Activated CD8-positive, alpha-beta memory T cell treated with anti-CD3 and anti-CD28 coated beads, Interleukin-2, amount 50 U/mL, for 48 hours (primary cell): ENCODE results near the gene CDCA4.
"Not testable (repeated sequence)": the region's sequence is repeated elsewhere in the genome, so short reads cannot be mapped to it uniquely, and the experiment has no call there.

Experiments used
- DNase-seq: peaks from one replicate; pipeline ENCODE4 v3.0.0-alpha.2; 2020

The CDCA4 gene

DNA sequence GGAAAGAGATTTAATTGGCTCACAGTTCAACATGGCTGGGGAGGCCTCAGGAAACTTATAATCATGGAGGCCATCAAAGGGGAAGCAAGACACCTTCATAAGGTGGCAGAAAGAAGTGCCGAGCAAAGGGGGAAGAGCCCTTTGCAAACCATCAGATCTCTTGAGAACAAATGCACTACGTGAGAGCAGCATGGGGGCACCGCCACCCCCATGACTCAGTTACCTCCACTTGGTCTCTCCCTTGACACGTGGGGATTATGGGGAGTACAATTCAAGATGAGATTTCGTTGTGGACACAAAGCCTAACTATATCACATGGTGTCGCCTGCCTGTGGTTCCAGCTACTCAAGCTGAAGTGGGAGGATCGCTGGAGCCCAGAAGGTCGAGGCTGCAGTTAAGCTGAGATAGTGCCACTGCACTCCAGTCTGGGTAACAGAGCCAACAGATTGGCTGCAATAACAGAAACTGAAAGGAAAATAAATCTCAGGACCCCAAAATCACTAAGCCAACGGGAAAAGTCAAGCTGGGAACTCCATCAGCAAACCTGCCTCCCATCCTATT is 10.0 kb upstream of the CDCA4 start:
- no peak for DNase-seq

DNA sequence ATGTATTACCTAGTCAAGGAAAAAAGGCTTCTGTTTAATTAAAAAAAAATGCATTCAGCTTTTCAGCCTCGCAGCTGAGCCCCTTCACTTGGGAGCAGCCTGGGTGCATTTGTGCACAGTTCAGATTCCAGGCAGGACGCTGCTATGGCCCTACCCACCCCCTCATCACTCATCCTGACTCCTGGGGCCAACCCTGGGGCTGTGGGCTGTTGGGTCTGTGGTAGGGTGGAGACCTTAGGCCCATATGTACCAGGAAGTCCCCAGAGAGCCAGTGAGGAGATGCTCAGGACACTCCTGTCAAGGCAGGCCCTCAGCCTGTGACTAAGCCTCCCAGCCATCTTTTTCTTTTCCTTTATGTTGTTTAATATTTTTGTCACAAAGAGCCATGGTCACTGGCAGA is 9.3 kb upstream of the CDCA4 start:
- no peak for DNase-seq

DNA sequence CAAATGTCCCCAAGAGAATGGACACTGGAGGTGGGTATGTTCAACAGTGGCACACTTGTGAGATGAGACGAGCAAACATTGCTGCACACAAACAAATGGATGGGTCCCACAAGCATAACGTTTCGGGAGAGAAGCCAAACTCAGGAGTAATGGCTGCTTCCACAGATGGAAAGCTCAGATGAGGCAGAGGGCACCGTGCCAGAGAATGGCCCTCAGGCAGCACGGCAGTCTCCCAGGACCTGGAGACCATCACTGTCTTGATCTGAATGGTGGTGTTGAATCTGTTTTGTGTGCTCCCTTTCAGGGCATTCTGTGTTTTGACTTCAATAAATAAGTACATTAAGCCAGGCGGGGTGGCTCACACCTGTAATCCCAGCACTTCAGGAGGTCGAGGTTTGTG is 8.5 kb upstream of the CDCA4 start:
- no peak for DNase-seq

DNA sequence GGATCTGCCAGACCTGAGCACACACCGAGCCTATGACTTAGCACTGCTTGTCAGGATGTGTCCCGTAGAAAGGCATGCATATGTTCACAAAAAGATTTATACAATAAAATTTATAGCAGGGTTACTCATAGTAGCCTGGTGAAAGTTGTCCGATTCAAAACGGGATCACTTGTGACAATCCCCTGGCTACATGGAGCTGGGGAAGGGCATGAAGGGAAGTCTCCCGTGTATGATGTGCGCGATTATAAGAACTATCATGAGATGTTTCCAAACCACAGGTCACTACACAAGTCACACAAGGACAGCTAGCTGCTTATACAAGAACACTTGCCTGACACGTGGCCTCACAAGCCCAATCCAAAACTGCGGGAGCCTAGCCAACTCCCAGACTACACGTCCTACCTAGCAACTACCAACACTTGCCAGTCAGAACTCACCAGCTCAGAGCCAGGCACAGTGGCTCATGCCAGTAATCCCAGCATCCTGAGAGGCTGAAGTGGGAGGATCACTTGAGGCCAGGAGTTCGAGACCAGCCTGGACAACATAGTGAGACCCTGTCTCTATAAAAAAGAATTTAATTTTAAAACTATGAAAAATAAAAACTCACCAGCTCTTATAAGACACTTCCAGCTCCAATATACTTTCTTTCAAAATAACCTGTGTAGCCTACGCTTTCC is 7.5 kb upstream of the CDCA4 start:
- no peak for DNase-seq

DNA sequence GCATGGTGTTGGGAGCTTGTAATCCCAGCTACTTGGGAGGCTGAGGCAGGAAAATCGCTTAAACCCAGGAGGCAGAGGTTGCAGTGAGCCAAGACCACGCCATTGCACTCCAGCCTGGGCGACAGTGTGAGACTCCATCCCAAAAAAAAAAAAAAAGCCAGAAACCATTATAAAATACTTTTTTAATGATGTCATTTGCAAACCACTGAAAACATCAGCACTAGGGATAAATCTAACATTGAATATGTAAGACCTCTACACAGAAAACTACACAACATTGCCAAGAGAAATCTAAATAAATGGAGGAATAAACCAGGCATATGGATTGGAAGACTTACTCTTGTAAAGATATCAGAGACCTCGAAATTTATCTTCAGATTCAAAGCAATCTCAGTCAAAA is 6.8 kb upstream of the CDCA4 start:
- DNase-seq: not testable (repeated sequence)

DNA sequence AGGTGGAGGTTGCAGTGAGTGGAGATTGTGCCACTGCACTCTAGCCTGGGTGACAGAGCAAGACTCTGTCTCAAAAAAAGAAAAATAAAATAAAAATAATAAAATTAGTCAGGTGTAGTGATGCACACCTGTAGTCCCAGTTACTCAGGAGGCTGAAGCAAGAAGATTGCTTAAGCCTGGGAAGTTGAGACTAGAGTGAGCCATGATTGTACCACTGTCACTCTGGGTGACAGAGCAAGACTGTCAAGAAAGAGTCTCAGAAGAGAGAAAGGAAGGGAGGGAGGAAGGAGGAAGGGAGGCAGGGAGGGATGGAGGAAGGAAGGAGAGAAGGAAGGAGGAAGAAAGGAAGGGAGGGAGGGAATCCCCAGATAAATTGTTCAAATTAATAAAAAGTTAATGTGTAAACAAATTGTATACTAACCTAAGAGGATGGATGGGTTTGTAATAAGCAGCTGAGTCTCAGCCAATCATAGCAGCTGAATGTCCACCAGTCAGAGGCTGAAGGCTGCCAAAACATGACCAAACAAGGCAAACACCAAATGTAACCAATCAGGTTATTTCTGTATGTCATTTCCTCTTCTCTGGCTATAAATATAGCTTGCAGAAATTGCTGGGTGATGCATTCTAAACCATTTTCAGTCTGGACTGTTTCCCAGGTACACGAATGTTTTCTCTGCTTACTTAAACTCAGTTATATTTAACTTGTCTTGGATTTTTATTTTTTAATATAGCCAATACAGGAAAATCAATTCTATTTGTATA is 6.1 kb upstream of the CDCA4 start:
- no peak for DNase-seq

DNA sequence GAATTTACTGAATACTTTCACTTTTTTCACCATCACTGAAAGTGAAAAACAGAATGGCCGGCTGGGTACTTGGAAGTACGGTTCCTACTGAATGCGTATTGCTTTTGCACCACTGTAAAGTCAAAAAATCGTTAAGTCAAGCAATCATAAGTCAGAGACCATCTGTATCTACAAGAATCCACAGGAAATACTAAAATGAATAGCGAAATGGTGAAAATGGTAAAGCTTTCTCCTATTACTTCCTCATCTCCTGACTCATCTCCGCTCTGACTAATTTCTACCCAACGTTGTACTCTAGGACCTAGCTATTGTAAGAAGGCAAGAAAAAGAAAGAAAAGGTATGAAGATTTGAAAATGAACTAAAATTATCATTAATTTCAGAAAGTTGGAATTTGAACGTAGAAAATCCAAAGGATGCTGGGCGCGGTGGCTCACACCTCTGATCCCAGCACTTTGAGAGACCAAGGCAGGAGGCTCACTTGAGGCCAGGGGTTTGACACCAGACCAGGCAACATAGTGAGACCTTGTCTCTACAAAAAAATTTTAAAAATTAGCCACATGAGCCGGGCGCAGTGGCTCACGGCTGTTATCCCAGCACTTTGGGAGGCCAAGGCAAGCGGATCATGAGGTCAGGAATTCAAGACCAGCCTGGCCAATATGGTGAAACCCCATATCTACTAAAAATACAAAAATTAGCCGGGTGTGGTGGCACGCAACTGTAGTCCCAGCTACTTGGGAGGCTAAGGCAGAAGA is 5.3 kb upstream of the CDCA4 start:
- DNase-seq: no peak

DNA sequence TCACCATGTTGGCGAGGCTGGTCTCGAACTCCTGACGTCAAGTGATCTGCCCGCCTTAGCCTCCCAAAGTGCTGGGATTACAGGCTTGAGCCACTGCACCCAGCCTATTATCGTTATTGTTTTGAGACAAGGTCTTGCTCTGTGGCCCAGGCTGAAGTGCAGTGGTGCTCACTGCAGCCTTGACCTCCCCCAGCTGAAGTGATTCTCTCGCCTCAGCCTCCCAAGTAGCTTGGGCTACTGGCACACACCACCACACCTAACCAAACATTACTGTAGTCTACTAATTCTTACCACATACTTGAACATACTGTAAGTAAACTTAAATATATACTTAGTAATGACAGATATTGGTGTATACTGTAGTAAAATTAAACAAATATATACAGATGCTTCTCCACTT is 4.5 kb upstream of the CDCA4 start:
- no peak for DNase-seq

DNA sequence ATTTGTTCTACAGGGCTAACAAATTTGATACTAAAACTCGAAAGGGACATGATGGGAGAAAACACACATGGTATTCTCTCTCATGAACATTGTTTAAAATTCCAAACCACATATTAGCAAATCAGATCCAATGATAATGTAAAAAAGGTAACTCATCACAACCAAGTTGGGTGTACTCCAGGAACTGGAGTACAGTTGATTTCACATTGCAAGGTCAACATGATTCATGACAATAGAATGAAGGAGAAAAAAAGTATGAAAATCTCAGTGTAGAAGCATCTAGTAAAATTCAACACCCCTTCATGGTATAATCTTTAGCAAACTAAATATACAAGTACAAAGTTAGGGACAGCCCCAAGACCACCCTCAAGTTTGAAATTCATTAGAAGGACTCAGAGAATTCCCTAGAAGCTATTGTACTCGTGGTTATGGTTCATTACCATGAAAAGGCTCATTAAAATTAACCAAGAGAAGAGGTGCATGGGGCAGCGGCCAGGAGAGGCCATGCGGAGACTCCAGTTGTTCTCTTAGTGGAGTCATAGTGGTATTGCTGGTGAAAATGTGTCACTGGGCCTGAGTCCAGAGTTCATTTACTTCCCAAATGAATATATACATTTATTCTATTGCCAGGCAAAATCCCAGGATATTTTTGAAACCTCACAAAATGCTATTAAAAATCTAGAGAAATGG is 3.1 kb upstream of the CDCA4 start:
- DNase-seq: no peak

DNA sequence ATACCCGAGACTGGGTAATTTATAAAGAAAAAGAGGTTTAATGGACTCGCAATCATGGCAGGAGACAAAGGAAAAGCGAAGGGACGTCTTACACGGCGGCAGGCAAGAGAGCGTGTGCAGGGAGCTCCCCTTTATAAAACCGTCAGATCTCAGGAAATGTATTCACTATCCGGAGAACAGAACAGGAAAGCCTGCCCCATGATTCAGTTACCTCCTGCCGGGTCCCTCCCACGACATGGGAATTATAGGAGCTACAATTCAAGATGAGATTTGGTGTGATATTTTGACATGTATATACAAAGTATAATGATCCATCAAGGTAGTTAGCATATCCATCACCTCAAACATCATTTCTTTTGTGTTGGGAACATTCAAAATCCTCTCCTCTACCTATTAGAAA is 2.3 kb upstream of the CDCA4 start:
- no peak for DNase-seq

DNA sequence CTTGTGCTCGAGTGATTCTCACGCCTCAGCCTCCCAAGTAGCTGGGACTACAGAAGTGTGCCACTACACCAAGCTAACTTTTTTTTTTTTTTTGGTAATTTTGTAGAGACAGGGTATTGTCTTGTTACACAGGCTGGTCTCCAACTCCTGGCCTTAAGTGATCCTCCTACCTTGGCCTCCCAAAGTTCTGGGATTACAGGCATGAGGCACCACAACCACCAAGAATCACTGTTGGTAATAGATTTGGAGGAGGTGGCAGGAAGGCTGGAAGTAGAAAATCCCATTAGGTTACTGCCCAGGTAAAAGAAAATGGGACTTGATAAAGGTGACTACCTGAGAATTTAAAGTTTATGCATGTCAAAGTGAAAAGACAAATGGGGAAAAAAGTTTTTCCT is 1.4 kb upstream of the CDCA4 start:
- no peak for DNase-seq

DNA sequence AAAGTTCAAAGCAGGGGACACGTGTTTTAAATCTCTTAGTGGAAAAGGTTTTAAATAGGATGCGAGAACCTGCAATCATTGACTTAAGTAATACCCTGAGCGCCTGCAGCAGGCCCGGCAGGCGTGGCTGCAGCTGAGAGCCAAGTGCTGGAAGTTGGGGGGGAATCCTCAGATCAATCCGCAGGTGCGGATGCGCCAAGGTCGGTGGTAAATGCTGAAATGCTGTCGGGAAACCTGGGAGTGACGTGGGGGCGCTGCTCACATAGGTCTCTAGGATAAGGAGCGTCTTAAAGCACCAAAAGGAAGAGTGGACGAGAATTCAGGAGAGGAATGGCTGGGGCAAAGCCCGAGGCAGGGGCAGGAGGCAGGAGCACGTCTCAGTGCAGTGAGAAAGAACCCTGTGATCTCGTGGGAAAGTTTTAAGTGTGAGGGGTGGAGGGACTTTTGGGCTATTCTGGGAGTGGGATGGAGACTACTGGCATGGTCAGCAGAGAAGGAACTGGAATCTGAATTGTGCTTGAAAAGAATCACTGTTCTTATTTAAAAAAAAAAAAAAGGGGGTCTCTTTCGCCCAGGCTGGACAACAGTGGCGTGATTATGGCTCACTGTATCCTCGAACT is 883 bp upstream of the CDCA4 start:
- peak; percentile 73 for DNase-seq

DNA sequence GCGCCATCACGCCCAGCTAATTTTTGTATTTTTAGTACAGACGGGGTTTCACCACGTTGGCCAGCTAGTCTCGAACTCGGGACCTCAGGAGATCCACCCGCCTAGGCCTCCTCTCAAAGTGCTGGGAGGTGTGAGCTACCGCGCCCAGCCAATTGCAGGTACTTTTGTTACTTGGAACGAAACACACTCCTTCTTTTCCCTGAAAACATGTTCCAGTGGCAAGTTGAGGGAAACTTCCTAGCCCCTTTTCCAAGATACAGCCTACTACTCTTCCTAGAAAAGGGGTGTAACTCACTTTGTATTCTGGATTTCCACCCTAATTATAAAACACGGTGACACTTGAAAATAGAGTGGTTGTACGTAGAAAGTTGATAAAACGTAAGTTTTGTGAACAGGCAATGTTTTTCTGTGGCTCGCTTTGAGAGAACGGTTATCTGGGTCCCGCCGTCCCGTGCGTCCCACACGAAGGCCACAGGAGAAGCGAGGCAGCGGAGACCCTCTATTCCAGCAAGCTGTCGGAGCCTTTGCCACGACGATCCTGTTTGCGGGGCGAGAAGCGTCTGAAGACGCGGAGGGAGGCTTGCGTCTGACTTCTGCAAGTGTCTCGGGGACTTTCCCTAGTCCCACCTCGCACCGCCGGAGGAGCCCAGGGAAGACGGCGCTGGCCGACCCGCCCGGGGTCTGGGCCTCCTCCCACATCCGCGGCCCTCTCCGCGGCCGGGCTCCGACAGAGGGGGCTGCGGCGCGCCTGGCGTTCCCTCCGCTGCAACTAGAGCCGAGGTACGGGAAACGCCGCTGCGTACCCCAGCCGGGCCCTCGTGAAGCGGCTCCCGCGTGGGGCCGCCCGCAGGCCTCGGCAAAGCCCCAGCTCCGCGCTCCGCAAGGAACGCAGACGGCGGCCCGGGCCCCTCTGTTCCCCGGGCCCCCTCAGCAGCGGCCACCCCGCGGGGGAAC is 745 bp downstream of the CDCA4 start:
- DNase-seq: peak; percentile 79

DNA sequence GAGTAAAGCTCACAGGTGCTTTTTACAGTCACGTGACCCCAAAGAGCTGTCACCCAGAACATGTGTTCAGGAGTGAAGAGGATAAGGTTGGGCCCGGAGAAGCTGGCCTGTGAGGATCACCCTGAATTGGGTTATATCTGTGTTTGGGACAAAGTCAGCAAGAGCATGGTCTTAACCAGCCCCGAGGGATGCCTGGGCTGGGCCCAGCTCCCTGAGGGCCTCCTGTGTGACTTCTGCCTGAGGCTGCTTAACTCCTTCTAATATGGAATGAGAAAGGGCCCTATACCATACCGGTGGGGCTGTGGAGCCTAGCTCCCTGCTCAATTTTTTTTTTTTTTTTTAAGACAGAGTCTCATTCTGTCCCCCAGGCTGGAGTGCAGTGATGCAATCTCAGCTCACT is 2.5 kb downstream of the CDCA4 start:
- DNase-seq: no peak

DNA sequence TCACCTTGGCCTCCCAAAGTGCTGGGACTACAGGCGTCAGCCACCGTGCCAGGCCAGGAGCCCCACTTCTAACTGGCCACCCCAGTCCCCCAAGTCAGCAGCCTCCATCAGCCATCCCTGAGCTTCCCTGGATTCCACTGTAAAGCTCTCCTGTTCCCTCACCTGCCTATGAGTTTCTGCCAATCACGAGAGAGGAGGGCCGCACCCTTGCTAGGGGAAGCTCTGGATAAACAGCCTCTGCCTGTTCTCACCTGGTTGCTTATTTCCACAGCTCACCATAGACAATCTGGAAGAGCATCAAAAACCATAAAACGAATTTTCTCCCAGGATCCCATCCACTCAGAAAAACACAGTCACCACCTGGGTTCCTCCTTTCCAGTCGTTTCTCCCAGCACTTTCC is 5.0 kb downstream of the CDCA4 start:
- no peak for DNase-seq

DNA sequence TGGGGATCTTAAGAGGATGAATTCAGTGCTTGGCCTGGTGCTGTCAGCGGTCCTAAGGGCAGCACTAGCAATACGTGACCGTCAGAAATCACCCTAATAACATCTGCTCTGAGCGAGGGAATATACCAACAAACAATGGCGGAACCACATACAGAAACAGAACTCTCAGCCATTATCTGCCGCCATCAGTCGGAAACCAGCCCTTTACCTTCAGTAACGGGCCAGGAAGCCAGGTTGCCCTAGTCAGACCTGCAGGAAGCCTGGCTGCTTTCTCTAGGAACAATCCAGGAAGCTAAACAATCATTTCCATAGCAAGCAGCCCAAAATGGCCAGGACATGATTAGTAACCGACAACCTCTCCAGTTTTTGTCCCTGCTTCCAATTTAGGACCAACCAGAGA is 5.6 kb downstream of the CDCA4 start:
- no peak for DNase-seq

DNA sequence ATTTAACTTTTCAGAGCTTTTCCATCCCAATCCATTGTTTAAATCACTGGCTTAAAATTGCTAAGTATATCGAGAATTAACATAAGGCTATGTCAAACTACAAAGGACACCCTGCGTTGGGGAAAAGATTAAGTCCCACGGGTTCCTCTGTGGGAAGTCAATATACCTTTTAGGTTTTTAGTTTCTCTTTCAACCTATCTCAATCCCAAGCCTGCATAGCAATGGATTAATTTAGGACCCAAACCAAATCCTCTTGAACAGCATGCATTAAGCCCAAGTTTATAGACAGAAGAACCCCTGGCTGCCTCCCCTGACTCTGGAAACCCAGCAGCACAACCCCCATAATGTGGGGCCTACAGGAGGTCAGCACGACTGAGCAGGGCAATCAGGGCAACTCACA is 6.3 kb downstream of the CDCA4 start:
- DNase-seq: no peak

DNA sequence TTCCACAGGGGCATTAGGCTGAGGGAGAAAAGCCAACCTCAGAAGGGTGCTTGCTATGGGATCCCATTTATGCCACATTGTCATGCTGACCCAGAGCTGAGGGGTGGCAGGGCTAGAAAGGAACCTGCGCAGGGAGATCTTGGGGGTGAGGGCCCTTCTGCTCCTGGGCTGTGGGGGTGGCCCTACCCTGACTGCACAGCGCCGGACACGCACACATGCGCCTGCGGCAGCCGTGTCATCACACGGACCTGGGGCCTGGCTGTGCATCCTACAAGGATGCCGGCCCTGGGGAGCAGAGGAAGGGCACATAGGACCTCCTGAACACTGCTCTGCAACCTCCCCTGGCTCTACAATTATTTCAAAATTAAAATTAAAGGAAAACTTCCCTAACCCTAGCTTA is 6.9 kb downstream of the CDCA4 start:
- DNase-seq: no peak

DNA sequence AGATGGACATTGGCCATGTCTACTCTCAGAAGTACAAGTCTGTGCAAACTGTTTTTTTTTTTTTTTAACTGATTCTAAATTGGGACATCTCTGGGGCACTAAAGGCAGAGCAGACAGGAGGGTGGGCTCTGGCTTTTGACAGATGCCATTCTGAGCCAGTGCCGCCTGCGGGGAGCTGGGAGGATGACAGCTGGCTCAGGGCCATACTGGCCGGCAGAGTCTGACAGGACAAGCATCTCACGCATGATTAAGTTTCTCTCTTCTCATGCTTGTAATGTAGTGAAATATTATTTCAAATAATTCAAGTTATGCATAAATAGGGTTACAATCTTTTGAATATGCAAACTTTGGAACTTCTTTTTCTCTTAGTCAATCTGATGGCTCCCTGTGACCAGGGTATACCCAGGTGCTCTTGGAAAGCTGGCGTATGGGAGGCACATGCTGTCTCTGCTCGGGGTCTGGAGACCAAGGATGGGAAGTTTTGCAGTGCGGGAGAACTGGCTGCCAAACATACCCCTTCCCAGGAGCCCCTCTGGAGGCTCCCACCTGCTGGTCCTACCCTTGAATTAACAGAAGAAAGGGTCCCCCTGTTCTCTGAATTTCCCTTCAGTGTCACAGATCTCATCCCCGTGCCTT is 7.6 kb downstream of the CDCA4 start:
- no peak for DNase-seq

DNA sequence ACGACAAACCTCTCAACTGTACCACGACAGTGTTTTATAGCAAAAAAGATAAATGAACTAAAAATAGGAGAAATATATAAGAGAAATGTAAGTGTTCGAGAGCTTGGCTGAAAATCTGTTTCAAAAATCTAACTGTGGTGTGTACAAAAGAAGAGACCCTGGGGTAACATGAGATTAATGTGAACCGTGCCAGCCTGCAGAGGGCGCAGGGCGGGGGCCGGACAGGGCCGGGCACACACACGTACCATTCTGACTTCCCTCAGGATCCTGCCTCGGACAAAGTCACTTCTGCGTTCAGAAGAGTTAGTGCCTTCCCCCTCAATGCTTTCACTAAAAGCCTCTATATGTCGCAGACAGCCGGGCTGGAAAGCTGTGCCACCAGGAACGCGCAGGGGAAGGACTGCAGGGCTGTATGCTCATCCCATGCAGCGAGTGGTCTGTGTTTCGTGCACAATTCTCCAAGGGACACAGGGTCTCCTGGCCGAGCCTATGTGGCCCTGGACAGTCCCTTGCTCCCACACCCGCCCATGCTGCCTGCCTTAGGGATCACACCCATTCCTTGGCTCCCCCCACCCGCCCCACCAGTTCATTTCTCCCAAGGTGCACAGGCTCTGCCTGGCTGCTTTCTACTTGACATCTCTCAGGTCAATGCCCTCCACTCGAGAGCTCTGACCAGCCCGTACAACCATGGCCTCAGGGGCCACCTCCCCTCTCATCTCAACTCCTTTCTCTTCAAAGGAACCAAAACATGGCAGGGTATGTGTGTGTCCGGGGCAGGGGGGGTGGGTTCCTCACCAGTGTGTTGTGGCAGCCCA is 8.5 kb downstream of the CDCA4 start:
- no peak for DNase-seq
